T-helper 1 cell (primary cell): ENCODE data around the gene C1orf50.
"Not testable (repeated sequence)": the region's sequence is repeated elsewhere in the genome, so short reads cannot be mapped to it uniquely, and the experiment has no call there.

ENCODE experiments used
- DNase-seq, 5 donors: peaks; one replicate each; pipeline ENCODE4 v3.0.0-alpha.2; 2012 to 2020

Gene C1orf50

DNA sequence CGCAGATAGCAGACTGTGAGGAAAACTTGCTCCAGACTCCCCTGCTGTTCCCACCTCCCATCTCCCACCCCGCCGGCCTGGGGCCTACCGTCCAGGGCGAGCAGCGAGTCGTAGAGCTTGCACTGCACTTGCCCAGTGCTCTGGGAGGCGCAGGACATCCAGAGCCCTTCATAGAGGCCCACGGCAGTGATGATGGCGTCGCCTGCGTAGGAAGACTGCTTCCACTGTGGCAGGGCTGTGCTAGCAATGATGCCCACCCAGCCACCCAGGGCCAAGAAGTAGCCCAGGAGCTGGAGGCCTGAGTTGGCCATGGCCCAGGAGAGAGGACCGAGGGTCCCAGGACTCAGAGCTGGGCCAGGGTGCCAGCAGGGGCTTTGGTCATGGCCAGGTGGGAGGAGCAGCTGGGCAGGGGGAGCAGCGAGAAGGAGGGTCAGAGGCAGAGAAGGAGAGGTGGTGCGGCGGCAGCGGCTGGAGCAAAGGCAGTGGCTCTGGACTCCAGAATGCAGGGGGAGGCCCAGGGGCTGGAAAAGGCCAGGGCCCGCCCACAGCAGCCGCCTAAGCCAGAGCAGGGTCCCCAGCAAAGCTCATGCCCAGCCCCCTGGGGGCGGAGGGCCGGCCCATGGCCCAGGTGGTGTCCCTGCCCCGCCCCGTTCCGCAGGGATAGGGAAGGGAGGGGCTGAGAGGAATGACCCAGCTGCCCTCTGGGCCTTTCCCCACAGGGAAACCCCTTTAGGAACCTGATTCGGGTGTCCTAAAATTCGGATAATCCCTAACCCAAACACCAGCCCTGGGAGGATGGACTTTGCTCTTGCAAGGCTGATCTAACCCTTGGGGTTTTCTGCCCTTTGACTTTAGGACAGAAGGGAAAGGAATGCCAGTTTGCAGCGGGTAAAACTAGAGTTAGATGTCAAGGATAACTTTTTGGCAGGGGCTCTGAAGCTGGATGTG lies 27.0 kb upstream of the C1orf50 start, which contains the start of gene CLDN19:
CLDN19 (minus strand) TSS at position 484 of the 948 bp plus-strand sequence; CDS start at position 311, 173 bp downstream.
- DNase-seq, result no peak

DNA sequence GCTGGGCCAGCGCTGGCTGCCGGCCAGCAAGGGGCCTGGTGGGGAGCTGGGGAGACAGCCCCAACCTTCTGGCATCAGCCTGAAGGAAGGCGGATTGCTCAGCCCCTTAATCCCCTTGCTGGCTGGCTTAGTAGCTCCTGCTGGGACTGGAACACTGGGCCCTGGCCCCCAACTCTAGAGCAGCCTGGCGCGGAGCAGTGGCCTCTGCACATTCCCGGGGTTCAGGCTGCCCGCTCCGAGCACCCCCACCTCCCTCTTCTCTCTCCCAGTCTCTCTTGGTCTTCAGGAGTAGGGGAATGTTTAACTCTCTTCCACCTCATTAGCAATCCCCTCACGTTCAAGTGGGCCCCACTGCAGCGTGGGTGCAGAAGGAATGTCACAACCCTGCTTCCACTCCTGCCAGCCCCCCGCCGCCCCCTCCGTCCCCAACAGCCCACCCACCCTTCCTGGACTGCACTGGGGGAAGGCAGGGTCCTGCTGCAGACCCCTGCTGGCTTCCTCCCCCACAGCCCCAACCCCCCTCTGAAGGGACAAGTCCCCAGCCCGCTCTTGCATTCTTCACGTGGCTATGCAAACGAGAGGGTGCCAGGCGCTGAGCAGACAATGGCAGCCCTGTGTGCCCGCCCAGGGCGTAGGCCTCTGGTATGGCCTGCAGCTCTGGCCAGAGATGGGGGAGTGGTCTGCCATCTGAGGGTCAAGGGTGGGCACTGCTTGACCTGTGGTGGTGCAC lies 26.0 kb upstream of the C1orf50 start:
- no peak for DNase-seq

DNA sequence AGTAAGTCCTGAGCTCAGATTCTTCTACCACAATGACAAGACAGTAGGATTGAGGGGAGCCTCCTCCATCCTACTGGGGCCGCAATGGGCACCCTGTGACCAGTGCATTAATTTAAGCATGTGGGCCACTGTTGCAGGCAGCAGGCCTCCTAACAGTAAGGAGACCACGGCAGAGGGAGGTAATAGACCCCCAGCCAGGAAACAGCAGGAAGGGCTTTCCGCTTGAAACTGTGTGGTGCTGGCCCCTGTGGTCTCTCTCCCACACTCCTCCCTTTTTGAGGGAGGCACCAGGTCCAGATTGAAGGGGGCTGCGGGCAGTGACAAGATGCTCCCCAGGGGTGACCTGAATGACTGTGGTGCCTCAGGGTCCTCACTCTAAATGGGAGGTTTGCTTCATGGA lies 25.3 kb upstream of the C1orf50 start:
- DNase-seq, result no peak

DNA sequence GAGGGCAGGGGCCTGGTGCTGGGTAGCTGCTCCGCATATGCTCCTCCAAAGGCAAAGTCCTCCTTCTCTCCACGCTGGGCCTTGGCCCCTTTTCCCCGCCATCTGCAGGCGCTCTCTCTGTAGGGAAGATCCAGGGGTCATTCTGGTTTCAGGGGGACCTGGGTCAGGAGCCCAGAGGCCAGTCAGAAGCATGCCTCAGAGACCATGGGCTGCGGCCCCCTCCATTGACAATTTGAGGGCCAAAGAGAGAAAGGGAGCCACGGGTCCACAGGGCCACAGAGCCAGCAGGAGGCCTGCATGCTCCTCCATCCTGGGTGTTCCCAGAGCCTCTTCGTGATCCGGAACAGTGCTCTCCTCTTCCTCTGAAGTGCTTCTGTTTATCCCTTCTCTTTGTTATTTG lies 24.9 kb upstream of the C1orf50 start:
- DNase-seq, result no peak

DNA sequence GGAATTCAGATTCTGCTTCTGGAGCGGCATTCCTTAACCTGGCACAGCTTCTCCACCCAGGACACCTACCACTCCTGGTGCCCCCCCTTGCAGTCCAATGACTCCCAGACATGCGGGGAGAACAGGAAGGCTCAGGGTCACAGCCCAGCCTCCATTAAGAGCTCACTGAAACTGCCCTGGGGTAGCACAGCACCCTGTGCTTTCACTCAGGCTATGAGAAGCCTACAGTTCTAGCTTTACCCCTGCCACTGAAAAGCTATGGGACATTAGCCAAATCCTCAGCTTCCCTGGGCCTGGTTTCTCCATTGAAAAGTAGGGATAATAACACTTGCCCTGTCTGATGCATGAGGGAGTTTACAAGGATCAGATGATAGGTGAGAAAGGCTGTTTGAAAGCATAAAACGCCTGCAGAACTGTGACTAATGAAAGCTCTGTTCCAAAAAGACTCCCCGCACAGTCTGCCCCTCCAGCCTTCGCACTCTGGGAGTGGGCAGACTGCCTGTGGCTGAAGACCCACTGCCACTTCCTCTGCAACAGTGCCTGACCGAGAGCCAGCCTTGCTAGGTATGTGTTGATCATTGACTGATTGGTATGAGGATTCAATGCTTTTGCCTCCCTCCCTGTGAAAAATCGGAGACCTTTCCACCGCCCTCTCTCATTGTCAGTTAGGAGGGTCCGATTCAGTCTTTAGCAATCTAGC lies 24.3 kb upstream of the C1orf50 start:
- no peak for DNase-seq

DNA sequence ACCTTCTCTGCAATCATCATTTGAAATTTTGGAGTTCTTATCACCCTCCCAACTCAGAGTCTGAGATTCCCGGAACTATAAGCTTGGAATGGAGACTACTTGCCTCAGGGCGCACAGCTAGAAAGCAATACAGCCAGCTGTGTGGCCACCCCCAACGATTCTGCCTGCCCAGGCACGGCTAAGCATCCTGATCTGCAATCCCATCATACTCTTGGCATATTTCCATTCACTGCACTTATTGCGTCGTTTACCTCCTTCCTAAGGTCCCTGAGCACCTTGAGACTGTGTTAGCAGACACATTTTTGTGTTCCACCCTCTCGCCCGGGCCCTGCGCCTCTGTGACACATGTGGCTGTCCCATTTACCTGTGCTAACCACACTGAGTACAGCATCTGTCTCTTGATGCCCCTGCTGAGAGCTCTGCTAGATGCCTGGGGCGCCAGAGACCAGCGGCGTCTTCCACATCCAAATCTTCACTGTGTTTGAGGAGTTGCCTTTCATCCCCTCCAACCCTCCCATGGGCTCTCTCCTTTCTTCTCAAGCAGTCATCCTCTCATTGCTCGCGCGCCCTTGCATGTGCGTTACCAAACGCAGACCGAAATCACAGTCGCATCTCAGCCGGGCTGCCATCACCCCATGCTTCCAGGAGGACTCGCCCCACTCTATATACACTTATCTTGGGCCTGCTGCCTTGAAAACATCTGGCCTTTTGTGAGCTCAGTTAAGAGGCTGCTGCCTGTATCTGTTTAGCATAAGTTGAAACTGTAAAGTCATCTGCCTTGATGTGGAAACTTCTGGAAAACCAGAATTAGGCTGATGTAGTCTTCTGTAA lies 23.5 kb upstream of the C1orf50 start:
- no peak for DNase-seq

DNA sequence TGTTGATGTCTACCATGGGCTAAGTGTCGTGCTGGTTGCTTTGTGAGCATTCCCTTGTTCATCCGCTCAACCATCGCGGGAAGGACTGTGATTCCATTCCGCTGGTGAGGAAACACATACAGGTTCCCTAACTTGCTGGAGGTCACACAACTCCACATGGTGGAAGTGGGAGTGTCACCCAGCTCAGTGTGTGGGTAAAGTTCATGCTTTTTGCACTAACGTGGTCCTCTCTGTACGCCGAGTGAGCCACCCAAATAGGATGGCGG lies 23.0 kb upstream of the C1orf50 start:
- no peak for DNase-seq

DNA sequence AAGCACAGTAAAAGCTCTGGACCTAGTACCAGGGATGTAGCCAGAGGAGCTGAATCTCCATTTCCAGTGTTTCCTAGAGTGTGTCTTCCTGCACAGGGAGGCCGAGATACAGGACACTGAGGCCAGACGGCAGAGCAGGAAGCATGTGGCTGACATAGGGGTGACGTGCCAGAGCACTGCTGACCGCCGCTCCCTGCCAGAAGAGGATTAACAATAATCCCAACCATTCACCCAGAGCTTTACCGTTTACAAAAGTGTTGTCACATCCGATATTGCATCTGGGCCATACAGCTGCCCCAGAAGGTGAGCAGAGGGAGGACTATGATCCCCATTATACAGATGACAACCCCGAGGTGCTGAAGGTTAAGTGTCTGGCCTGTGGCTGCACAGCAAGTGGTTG lies 21.2 kb upstream of the C1orf50 start:
- DNase-seq, result no peak

DNA sequence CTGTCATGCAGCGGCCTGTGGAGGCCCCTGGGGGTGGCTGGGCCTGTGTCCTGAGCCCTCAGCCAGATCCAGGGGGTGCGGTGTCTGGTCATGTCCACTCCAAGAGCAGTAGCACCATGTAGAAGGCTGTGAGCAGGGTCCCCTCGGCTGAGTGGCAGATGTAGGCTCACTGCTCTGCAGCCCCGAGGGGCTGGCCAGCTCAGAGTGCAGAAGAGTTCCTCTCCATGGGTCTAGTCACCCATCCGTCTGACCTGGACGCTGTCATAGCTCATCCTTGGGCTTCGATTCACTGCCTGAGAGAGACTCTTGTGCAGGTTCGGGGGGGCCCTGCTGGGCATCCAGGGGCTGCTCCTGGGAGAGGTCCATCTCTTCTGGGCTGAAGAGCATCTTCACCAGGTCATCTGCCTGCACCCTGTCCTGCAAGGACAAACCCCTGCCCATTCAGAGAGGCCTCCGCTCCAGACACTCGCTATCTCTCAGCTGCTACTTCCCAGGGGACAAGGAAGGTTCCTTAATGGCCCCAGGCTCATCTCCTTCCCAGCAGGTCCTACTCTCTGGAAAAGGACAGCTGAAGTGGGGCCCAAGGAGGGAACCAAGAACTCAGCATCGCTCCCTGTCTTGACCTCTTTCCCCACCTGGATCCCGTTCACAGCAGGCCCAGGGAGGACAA lies 20.5 kb upstream of the C1orf50 start:
- DNase-seq, result no peak

DNA sequence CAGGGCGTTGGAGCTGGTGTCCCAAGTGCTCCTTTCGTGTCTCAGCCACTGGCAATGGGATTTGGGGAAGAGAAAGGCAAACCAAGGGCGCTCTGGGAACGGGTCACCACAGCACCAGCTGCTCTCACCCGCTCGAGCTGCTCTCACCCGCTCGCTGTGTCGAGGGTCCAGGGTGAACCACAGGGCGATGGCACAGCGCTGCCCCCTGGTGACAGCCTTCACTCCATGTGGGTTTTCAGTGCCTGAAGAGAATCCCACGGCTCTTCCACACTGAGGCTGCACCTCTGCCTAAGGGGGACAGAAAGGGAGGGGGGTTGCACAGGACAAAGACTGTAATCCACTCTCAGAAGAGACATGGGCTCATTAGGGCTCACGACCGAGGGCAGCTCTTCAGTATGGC lies 19.9 kb upstream of the C1orf50 start:
- DNase-seq, result peak in 2 of 5 donors; percentile 25 to 37

DNA sequence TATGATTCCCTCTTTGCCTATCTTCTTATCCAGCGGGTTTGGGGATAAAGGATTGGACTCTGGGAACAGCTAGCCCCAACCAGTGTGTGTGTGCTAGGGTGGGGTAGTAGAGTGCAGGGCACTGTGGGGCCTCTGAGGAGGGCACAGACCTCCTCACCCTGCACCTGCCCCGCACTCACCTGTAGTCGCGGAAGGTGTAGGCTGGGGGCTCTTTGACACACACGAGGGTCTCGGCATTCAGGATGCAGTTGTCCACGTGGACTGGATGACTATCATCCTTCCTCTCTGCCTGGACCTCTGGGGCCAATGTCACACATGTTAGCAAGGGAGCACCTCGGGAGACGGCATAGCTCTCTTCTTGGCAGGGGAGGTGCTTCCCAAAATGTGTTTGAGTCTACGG lies 19.0 kb upstream of the C1orf50 start:
- no peak for DNase-seq

DNA sequence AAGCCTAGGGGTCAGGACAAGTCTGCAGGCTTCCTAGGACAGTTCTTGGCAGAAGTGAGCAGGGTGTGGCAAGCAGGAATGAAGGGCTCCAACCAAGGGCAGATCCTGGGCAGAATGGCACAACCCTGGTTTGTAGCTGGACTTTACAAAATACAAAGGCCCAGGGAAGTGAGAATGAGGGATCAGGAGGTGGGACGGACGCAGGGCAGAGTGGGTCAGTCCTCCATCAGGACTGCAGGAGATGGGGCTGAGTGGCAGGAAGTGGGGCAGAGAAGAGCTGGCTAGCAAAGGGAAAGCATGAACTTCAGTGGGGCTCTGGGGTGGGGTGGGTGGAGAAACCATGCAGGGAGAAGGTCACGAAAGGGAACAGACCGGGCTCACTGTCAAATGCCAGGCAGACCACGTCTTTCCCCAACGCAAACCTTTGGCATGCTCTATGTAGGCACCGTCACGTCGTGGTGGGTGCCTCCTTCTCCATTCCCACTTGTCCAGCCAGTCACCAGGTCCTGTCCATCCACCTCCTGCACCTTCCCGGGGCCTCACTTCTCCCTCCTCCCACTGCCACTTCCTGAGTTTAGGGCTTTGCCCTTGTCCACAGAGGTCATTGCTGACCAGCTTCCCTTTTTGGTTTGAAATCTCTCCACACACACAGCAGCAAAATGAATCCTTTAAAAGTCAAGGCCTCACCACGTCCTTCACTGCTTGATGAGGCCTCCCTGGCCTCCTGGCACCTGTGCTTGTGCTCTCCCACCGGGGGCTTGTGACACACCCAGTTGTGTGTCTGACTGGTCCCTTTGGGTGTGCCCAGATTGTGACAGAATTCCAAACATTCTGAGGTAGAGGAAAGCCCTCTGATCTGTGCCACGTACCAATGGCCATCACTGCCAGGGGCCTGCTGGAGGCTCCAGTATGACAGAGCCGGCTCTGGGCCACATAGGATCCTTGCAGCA lies 18.3 kb upstream of the C1orf50 start:
- no peak for DNase-seq

DNA sequence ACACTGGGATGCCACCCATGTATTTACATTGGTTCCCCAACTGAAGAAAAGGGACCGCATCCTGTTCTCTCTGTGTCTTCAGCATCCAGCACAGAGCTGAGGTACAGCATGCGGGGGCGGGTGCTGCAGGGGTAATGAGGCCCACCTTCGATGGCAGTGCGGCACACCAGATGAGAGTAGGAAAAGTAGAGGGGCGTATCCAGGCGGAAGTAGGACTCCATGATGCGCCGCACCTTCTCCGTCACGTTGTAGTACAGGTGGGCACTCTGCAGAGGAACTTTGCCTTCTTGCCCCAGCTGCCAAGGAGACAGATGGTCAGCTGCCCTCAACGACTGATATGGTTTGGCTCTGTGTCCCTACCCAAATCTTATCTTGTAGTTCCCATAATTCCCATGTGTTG lies 17.0 kb upstream of the C1orf50 start:
- DNase-seq, result no peak

DNA sequence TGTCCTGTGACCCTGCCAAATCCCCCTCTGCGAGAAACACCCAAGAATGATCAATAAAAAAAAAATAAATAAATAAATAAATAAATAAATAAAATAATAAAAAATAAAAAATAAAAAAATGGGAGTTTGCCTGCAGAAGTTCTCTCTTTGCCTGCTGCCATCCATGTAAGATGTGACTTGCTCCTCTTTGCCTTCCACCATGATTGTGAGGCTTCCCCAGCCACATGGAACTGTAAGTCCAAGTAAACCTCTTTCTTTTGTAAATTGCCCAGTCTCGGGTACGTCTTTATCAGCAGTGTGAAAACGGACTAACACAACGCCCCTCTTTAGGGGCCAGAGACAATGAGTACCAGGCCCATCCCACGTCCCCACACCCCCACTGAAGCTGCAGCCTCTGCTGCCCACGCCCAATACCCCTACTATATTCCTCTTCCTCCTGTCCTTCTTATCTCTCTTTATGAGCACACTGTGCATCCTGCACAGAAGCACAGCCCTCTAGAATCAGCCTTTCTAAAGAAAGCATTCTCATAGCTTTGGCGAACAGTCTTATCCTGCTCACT lies 15.5 kb upstream of the C1orf50 start:
- not testable (repeated sequence) for DNase-seq

DNA sequence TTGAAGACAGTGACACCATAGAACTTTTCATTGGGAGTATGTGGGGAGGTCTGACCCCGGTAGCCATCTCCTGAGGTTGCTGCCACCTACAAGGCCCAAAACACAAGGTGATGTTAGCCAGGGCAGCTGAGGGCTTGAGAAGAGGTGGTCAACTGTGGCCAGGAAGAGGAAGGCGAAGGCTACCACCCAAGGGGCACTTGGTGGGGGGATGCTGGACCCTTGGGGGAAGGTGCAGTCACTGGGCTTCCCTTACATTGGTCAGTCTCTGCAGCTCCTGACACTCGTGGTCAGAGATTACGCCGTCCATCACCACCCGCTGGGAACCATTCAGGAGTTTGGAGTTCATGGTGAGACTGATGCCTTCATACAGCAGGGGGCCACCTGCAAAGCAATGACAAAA lies 14.8 kb upstream of the C1orf50 start:
- no peak for DNase-seq

DNA sequence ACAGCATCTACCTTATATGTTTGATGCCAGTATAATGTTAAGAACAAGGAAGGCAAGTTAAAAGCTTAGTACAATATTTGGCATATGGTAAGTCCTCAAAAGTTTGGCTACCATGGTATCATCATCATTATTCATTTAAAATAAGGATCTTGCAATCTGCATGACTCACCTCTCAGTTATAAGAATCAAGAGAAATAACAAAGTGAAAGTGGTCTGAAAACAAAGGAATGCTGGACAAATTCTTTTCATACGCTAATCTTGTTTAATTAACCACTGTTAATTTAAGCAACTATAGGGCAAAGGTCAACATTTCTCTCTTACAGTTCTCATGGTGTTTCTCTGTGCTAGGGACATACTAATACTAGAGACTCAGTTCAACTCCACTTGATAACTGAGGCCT lies 14.0 kb upstream of the C1orf50 start:
- no peak for DNase-seq

DNA sequence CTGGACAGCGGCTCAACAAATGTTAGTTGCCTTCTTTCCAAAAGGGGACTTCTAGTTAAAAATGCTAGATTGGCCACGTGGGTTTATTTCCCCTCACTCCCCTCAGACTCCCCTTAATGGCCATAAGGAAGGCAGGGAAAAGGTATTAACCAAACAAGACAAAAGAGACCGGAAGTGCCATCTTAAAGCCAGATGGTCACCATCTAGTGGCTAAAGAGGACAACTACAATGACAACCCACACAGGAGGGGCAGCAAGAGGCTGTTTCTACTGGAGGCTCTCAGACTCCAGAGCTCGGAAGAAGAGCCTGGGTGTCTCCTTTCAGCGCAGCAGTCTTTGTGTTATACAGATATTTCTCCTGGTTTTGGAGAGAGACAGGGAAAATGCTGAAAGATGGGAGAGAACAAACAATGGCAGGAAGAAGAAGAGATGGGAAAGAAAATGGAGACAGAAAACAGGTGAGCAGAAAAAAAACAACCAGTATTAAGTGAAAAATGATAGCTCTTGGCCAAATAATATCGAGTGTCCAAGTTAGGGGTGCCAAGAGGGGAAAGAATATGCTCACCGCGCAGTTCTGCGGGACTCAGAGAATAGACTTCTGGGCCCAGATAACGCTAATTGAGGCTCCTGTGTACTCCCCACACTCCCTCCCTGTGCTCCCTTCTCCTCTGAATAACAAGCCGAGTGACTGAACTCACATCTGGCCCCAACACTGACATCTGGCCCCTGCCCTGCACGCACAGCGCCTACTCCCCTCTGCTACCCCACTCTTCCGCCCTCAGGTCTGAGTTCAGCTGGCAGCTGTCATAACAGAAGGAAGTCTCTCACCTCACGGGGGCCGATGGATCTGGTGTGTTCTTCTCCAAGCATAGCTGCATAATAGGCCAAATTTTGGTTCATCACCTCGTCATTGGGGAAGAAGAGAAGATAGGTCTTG lies 9.8 kb upstream of the C1orf50 start:
- peak in 1 of 5 donors; percentile 34 for DNase-seq

DNA sequence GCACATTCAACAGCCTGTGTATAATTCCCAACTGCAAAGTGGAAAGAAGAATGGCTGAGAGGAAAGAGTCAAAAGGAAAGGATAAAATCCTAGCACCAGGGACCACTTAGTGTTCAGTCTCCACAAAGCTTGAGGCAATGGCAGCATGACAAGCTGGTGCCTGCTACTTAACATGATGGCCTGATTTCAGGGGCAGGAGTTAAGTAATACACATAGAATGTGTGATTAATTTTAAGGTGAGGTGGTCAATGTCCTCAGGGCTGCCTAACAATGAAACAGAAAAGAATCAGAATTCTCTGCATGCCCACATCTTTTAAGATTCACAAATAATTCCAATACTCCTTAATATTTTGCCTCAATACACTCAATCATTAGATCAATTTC lies 9.2 kb upstream of the C1orf50 start:
- DNase-seq, result no peak

DNA sequence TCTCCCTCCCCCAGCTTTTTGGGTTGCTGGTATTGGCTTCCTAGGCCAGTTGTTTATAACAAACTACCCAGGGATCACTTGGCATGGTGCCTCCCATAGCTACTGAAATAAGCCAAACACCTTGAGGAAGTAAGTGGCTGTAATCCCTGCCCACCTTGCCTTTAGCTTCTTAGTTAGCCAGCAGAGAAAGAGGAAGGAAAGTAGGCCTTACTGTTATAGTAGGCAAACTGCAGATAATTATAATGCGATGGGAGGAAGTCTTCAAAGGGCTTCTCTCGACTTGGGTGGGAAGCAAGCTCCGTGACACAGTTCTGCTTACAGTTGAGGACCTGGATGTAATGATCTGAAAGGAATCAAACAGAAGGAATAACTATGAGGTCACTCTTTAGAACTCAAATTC lies 8.4 kb upstream of the C1orf50 start:
- no peak for DNase-seq
